GM08714 (cell line): ENCODE measurements around the gene NKX2-8.

Source experiments
- H3K4me3 ChIP-seq: fragments of 200-500 bp; sonication (Bioruptor generic); 2 replicates; pipeline ENCODE4 v1.5.1; 2014; ENCODE audit warnings: mild to moderate bottlenecking, low read length, inconsistent platforms
- ZNF274 ChIP-seq: IDR thresholded peaks from 2 replicates; pipeline ENCODE4 v1.6.1; 2012; ENCODE audit warnings: mild to moderate bottlenecking, low read depth, low read length

The NKX2-8 gene

DNA sequence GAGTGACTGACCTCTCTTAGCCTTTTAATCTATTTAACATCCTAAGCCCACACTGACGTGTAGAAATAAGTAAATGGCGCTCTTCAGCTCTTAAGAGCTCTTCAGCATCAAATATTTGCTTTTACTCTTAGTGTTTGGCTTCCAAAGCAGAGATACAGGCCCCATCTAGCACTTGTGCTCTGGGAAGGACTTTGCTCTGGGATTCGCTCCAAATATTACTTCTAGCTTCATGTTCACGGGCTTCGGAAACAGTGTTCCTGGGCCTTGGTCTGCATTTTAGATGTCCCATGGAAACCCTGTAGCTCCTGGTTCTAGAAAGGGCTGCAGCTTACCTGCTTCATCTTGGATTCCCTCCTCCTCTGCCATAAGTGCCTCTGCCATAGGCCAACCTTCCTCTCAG is 2.7 kb upstream of the NKX2-8 start:
- TF ChIP-seq ZNF274: no peak
- no peak overlapping the region for H3K4me3 ChIP-seq

GRCh38 chr14:36583893-36584811 is 1.7 kb upstream of the NKX2-8 start:
- no peak overlapping the region for H3K4me3 ChIP-seq
- TF ChIP-seq ZNF274: no peak

DNA sequence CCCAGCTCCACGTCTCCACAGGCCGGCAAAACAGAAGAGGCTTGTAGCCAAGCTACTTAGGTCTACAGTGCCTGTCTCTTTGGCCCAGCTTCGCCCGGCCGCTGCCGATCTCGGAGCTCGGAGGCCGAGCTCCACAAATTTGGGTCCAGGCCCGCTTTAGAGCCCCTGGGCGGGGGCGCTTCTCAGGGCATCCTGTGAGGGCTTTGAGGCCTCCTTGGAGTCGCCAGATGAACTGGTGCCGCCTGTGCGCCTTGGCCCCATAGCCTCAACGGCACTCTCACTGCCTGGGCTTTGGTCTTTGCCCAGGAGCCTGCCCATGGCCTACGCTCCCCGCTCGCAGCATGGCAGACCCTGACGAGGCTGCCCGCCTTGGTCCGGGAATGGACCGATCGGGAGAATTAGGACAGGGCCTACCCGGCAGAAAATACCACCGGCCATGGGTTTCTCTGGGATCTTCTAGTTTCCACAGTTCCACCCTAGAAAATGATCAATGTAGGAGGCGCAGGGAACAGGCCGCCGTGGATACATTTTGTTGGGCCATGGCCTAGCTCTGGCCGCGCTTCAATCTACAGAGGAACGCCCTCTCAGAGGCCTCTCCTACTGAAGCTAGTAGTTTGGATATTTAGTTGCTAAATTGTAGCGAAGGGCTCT is 953 bp upstream of the NKX2-8 start:
- H3K4me3 ChIP-seq: no peak overlapping the region
- TF ChIP-seq ZNF274: no peak

GRCh38 chr14:36582874-36583241 is 444 bp upstream of the NKX2-8 start:
- no peak overlapping the region for H3K4me3 ChIP-seq
- TF ChIP-seq ZNF274: no peak

- H3K4me3 ChIP-seq: peak overlapping the region; percentile 2; the same call in 1 of the 2 replicates
- TF ChIP-seq ZNF274: no peak
Observed at GRCh38 chr14:36580856-36581831, 1.3 kb downstream of the NKX2-8 start.

- no peak for TF ChIP-seq ZNF274
- no peak overlapping the region for H3K4me3 ChIP-seq
Observed at GRCh38 chr14:36580141-36580855, 2.1 kb downstream of the NKX2-8 start.

GRCh38 chr14:36579573-36580140 is 2.8 kb downstream of the NKX2-8 start:
- TF ChIP-seq ZNF274: no peak
- H3K4me3 ChIP-seq: no peak overlapping the region

GRCh38 chr14:36579001-36579555 is 3.3 kb downstream of the NKX2-8 start:
- TF ChIP-seq ZNF274: no peak
- H3K4me3 ChIP-seq: no peak overlapping the region

DNA sequence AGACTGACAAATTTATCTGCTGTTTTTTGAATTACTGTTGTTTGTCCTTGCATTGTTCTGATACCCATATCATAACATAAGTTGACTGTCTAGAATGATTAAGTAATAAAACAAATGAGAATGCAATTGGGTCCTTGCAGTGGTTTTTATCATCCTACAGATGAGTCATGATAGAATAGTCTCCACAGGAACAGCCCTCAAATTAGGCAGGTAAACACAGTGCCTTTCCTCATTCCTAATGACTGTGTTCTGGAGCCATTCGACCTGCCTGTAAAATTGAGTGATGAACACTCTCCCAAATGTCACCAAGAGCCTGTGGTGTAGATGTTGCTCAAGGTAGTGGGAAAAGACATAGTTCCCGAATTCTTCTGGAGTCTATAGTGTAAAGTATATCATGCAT is 12.3 kb downstream of the NKX2-8 start:
- H3K4me3 ChIP-seq: no peak overlapping the region
- TF ChIP-seq ZNF274: no peak

- no peak overlapping the region for H3K4me3 ChIP-seq
Observed at GRCh38 chr14:36556811-36557433, 25.5 kb downstream of the NKX2-8 start.

GRCh38 chr14:36555998-36556743 is 26.2 kb downstream of the NKX2-8 start:
- H3K4me3 ChIP-seq: no peak overlapping the region
- no peak for TF ChIP-seq ZNF274

More at GRCh38 chr14:36556811-36557433, 25.5 kb downstream of the NKX2-8 start:
- no peak for TF ChIP-seq ZNF274
